Measurements from ENCODE around the gene PAX5.

PAX5 gene

DNA sequence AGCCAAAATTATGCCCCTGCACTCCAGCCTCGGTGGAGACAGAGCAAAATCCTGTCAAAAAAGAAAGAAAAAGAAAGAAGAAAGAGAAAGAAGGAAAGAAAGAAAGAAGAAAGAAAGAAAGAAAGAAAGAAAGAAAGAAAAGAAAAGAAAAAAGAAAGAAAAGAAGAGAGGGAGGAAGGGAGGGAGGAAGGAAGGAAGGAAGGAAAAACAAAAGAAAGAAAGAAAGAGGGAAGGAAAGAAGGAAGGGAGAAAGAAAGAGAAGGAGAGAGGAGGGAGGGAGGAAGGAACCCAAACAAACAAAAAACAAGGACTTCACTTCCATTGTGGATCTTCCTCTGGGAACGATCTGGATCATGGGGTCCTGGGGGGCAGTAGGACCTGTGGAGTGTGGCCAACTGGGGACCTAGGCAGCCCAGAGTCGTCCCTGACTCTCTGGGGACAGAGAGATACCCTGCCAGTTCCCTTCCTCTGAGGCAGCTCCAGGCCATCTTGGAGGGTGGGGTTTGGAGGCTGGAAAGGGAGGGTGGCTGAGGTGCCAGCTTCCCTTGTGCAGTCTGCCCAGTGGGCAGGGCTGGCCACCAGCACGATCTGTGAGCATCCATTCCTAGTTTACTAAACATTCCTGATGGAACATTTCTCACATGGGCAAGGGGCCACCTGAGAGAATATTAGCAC lies 216.8 kb downstream of the PAX5 start:
- Histone ChIP-seq H3K27ac (no peak overlapping the region), H3K36me3 (replicated peaks) (no peaks in the 10 kb centered on the region), H3K27me3 (replicated peaks) (peaks cover 34% of the 10 kb centered on the region), H3K4me3 (ENCODE audit: low read depth, low read length) (no peak overlapping the region)
- in situ Hi-C loops (cut with HindIII; ENCODE audit: low pct_ligation_motif_present, low sequenced_read_pairs) = no loop called here
- no peak for DNase-seq
- TF ChIP-seq, protein P1, sequence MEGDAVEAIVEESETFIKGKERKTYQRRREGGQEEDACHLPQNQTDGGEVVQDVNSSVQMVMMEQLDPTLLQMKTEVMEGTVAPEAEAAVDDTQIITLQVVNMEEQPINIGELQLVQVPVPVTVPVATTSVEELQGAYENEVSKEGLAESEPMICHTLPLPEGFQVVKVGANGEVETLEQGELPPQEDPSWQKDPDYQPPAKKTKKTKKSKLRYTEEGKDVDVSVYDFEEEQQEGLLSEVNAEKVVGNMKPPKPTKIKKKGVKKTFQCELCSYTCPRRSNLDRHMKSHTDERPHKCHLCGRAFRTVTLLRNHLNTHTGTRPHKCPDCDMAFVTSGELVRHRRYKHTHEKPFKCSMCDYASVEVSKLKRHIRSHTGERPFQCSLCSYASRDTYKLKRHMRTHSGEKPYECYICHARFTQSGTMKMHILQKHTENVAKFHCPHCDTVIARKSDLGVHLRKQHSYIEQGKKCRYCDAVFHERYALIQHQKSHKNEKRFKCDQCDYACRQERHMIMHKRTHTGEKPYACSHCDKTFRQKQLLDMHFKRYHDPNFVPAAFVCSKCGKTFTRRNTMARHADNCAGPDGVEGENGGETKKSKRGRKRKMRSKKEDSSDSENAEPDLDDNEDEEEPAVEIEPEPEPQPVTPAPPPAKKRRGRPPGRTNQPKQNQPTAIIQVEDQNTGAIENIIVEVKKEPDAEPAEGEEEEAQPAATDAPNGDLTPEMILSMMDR (IDR thresholded peaks at IDR 0.05; ENCODE audit: low read depth, low read length, missing control alignments) = no peak

GRCh38 chr9:36816371-36816770 lies 217.7 kb downstream of the PAX5 start:
- H3K27me3 ChIP-seq (replicated peaks) = peaks cover 34% of the 10 kb centered on the region
- H3K4me3 ChIP-seq (ENCODE audit: low read depth, low read length) = no peak overlapping the region
- H3K36me3 ChIP-seq (replicated peaks) = no peaks in the 10 kb centered on the region
- no peak for DNase-seq
- in situ Hi-C loops (cut with HindIII; ENCODE audit: low pct_ligation_motif_present, low sequenced_read_pairs) = no loop called here
- TF ChIP-seq, protein P1 (IDR thresholded peaks at IDR 0.05; ENCODE audit: low read depth, low read length, missing control alignments) = no peak
- H3K27ac ChIP-seq = no peak overlapping the region

GRCh38 chr9:36815566-36816348 lies 218.3 kb downstream of the PAX5 start:
- Histone ChIP-seq H3K4me3 (ENCODE audit: low read depth, low read length) (no peak overlapping the region), H3K27ac (no peak overlapping the region), H3K27me3 (replicated peaks) (peaks cover 32% of the 10 kb centered on the region), H3K36me3 (replicated peaks) (no peaks in the 10 kb centered on the region)
- TF ChIP-seq, protein P1 (IDR thresholded peaks at IDR 0.05; ENCODE audit: low read depth, low read length, missing control alignments) = no peak
- in situ Hi-C loops (cut with HindIII; ENCODE audit: low pct_ligation_motif_present, low sequenced_read_pairs) = no loop called here
- DNase-seq = no peak

- Histone ChIP-seq H3K27me3 (replicated peaks) (peaks cover 24% of the 10 kb centered on the region), H3K36me3 (replicated peaks) (no peaks in the 10 kb centered on the region), H3K4me3 (ENCODE audit: low read depth, low read length) (no peak overlapping the region), H3K27ac (no peak overlapping the region)
- no peak for DNase-seq
- in situ Hi-C loops (cut with HindIII; ENCODE audit: low pct_ligation_motif_present, low sequenced_read_pairs) = no loop called here
- TF ChIP-seq, protein P1 (IDR thresholded peaks at IDR 0.05; ENCODE audit: low read depth, low read length, missing control alignments) = no peak
These were observed 219.0 kb downstream of the PAX5 start for GRCh38 chr9:36815023-36815422.

DNA sequence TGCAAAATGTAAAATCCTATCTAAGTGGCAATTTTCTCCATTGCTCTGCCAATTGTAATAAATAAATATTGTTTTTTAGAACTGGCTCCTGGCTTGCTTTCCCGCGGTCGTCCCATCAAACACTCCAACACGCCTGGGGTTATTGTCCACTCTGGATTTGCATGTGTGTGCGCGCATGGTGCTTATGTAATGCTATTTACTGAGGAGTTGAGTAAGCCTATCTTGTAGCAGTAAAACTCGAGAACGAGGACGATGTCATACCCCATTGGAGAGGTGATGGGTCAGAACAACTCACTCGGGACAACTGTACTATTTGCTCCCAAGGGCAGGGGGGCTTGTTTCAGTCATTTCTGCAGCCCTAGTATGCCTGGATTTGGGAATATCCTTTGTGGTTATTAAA lies 220.9 kb downstream of the PAX5 start:
- no peak overlapping the region for H3K4me3 ChIP-seq (ENCODE audit: low read depth, low read length)
- DNase-seq = no peak
- no peak overlapping the region for H3K27ac ChIP-seq
- H3K27me3 ChIP-seq (replicated peaks) = peaks cover 12% of the 10 kb centered on the region
- in situ Hi-C loops (cut with HindIII; ENCODE audit: low pct_ligation_motif_present, low sequenced_read_pairs) = no loop called here
- no peaks in the 10 kb centered on the region for H3K36me3 ChIP-seq (replicated peaks)
- TF ChIP-seq, protein P1 (IDR thresholded peaks at IDR 0.05; ENCODE audit: low read depth, low read length, missing control alignments) = no peak
